Peyer's patch (tissue), 4 donors: Measurements from ENCODE around the gene SDHAF3.

Experiments
- POLR2A ChIP-seq, 2 donors: fragments of 450-650 bp; IDR thresholded peaks; one replicate each; pipeline ENCODE4 v1.5.1; 2017; ENCODE audit warnings: antibody characterized with exemption in 2 of 2, mild to moderate bottlenecking in 2 of 2, moderate library complexity in 2 of 2
- TF ChIP-seq, protein P1 (sequence below), 6 experiments: fragments of 450-650 bp in 4 of 6; fragments of 200-600 bp in 2 of 6; sonication (generic) in 1 of 6; IDR thresholded peaks; one replicate each; pipeline ENCODE4 v1.5.1; 2017 to 2019; ENCODE audit warnings: antibody characterized with exemption in 6 of 6, mild to moderate bottlenecking in 3 of 6, moderate library complexity in 1 of 6

DNA sequence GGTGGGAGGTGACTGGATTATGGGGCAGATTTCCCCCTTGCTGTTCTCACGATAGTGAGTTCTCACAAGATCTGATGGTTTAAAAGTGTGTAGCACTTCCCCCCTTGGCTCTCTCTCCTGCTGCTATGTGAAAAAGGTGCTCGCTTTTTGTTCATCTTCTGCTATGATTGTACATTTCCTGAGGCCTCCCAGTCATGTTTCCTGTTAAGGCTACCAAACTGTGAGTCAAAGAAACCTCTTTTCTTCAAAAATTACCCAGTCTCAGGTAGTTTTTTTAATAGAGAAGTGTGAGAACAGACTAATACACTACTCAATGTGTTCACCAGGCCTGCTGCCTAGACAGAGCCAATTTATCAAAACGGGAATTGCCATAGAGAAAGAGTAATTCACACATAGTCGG is 49.7 kb downstream of the SDHAF3 start:
- TF ChIP-seq POLR2A (IDR thresholded peaks at IDR 0.05) = no peak
- TF ChIP-seq, protein P1, sequence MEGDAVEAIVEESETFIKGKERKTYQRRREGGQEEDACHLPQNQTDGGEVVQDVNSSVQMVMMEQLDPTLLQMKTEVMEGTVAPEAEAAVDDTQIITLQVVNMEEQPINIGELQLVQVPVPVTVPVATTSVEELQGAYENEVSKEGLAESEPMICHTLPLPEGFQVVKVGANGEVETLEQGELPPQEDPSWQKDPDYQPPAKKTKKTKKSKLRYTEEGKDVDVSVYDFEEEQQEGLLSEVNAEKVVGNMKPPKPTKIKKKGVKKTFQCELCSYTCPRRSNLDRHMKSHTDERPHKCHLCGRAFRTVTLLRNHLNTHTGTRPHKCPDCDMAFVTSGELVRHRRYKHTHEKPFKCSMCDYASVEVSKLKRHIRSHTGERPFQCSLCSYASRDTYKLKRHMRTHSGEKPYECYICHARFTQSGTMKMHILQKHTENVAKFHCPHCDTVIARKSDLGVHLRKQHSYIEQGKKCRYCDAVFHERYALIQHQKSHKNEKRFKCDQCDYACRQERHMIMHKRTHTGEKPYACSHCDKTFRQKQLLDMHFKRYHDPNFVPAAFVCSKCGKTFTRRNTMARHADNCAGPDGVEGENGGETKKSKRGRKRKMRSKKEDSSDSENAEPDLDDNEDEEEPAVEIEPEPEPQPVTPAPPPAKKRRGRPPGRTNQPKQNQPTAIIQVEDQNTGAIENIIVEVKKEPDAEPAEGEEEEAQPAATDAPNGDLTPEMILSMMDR (IDR thresholded peaks at IDR 0.05) = no peak
